NOMO-1 (cell line): ENCODE data around the gene ZNF37A.
"Not testable (repeated sequence)": the region's sequence is repeated elsewhere in the genome, so short reads cannot be mapped to it uniquely, and the experiment has no call there.

Experiments
- DNase-seq, 2 experiments: peaks; one replicate each; lab custom pipeline; 2025; ENCODE audit not compliant: unreplicated experiment in 2 of 2; lab: John Stamatoyannopoulos, UW

Gene ZNF37A

DNA sequence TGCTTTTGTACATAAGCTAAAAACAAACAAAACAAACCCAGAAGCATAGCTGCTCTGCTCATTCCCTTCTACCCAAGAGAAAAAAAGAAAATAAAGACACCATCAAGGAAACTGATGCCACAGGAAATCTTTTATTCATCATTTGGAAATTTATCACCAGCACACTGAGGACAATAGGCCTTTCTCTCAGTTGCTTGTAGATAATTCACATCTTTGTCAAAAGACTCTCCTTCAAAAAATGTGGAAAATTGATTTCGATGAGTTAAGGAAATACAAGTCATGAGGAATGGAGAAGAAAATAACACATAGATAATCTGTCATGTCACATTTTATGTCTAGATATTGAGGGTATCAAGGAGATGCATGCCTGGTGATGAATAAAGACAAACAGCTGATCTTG is 53.5 kb downstream of the ZNF37A start:
- DNase-seq: no peak

DNA sequence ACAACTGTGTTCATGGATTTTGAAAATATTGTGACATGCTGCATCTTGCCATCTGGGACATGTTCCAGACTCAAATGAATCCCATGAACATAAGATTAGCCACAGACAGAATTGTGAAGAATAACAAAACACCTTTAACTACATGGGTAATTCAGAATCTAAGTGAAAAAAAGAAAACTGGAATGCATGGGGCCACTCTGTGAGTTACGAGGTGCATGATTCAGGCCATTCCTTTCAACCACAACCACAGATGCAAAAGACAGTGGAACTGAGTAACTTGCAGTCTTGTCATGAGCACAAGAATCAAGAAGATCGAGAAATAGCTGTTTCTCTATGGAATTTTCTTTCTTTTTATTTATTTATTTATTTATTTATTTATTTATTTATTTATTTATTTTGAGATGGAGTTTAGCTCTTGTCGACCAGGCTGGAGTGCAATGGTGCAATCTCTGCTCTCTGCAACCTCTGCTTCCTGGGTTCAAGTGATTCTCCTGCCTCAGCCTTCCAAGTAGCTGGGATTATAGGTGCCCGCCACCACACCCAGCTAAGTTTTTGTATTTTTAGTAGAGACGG is 56.8 kb downstream of the ZNF37A start:
- not testable (repeated sequence) for DNase-seq

DNA sequence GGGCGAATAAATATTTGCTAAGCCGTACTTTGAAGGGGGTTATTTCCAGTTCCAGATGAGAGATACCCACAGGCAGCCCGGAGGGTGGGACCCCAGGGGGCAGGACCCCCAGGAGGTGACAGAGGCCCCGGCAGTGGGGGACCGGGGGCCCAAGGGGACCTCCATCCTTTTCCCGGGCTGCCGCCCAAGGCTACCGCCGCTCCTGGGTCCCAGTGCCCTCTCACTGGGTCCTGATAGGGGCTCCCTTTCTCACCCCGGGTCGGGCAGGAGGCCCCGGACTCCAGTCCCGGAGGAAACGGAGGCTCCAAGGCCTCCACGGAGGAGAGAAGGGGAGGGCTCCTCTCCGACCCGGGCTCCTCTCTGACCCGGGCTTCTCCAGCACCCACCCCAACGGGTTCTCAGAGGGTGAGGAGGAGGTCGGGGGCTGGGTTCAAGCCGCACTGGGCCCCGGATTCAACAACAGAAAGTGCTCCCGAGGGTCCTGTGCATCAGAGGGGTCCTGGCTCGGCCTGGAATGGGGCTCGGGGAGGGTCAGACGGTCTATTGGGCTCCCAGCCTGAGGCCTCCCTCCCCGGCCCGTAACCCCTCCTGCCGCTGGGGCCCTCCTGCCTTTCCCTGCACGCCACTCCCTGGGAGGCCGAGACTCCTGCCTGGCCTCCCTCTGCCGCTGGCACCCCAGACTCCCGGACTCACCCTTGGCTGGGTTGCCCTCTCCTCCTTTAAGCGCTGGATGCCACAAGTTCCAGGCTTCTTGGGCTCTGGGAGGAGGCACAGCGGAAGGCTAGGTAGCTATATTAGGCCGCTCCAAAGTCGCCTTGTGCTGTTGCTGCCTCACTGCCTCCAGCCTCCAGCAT is 62.5 kb downstream of the ZNF37A start:
- DNase-seq: no peak

DNA sequence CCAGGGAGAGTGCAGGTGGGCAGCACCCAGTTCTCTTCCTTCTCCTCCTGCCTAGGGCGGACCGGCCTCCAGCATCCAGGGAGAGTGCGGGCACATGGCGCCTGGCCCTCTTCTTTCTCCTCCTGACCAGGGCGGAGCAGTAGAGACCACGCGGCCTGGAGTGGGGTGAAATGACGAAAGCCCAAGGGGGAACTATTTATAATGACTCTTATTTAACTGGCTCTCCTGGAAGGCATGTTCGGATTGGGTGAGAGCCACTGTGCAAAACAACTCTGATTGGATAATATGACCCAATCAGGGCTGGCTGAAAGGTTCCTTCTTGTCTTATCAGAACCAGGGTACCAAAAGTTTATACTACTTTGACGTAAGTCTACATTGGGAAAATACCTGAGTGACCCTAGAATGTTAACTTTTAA is 63.1 kb downstream of the ZNF37A start:
- DNase-seq: no peak

DNA sequence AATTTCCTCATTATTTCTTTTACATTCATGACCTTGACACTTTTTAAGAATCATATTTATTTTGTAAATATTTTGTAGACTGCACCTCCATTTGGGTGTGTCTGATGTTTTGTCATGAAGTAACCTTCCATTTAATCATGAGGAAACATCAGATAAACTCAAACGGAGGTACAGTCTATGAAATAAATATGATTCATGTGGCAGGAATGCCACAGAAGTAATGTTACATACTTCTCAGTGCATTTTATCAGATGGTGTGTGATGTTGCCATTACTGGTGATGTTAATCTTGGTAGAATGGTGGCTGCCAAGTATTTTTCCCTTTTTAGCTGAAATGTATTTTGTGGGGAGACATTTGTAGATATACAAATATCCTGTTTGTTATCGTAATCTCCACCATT is 64.9 kb downstream of the ZNF37A start:
- DNase-seq: no peak

DNA sequence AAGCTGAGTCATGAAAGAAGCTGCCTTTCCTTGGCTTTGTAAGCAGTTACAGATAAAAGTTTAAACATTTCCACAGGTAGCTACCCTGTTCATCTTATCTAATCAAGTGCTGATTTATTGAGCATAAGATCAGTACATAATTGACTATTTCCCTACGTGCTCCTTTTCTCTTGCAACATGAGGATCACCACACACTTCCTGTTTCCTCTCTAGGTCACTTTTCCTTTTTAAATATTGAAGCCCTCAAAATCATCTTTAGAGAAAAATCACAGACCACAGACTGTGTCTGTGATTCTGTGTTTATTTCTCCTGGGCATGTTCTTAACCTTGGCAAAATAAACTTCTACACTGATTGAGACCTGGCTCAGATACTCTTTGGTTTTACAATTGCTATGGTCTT is 69.5 kb downstream of the ZNF37A start:
- DNase-seq: no peak

DNA sequence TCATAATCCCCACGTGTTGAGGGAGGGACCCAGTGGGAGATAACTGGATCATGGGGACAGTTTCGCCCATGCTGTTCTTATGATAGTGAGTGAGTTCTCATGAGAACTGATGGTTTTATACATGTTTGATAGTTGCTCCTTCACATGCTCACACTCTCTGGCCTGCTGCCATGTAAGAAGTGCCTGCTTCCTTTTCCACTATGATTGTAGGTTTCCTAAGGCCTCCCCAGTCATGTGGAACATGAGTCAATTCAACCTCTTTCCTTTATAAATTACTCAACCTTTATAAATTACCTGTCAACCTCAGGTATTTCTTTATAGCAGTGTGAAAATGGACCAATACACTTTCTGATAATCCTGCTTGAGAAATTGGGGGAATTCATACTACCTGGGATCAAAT is 80.2 kb downstream of the ZNF37A start:
- DNase-seq: no peak

DNA sequence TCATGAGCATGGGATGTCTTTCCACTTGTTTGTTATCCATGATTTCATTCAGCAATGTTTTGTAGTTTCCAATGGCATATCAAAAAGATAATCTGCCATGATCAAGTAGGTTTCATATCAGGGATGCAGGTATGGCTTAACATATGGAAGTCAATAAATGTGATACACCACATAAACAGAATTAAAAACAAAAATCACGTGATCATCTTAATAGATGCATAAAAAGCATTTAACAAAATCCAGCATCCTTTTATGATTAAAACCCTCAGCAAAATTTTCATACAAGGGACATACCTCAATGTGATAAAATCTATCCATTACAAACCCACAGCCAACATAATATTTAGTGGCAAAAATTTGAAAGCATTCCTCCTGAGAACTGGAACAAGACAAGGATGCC is 90.3 kb downstream of the ZNF37A start:
- DNase-seq: no peak
